Keratinocyte (primary cell): ENCODE measurements around the gene PER2.

ENCODE experiments used
- CTCF ChIP-seq, 3 experiments: IDR thresholded peaks in 1 of 3; conservative IDR thresholded peaks in 1 of 3; optimal IDR thresholded peaks in 1 of 3; 2 replicates in 2 of 3; 3 replicates in 1 of 3; pipeline versions ENCODE3 to v1.5.1; 2011; ENCODE audit warnings: low read length in 3 of 3, mild to moderate bottlenecking in 3 of 3, moderate library complexity in 2 of 3, control low read depth in 1 of 3, inconsistent platforms in 1 of 3; ENCODE audit not compliant: insufficient read depth in 2 of 3; ENCODE audit errors: extremely low read depth in 1 of 3
- EZH2 ChIP-seq: IDR thresholded peaks from one replicate; pipeline ENCODE4 v1.6.1; 2012; ENCODE audit warnings: inconsistent platforms, mild to moderate bottlenecking, low read length, moderate library complexity

- TF ChIP-seq EZH2 (no peak), CTCF (optimal IDR thresholded peaks at IDR 0.05 in 1 of 3, IDR thresholded peaks at IDR 0.05 in 1 of 3, conservative IDR thresholded peaks at IDR 0.05 in 1 of 3; ENCODE audit: extremely low read depth in 1 of 3, insufficient read depth in 2 of 3, low read length in 3 of 3) (no peak)
These were observed 46.4 kb downstream of the PER2 start for GRCh38 chr2:238241970-238242369.
